ENCODE data around the gene ANKRD55.

Gene ANKRD55

DNA sequence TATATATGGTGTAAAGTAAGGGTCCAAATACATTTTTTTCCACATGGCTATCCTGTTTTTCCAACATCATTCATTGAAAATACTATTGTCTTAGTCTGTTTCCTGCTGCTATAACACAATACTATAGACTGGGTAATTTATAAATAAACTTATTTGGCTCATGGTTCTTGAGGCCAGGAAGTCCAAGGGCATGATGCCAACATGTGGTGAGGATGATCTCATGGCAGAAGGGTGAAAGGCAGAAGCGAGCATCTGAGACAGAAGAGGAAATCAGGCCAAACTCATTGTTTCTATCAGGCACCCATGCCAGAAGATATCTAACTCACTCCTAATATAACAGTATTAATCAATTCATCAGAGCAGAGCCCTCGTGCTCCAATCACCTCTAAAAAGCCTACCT lies 42.6 kb downstream of the ANKRD55 start:
- TF ChIP-seq, protein P1, sequence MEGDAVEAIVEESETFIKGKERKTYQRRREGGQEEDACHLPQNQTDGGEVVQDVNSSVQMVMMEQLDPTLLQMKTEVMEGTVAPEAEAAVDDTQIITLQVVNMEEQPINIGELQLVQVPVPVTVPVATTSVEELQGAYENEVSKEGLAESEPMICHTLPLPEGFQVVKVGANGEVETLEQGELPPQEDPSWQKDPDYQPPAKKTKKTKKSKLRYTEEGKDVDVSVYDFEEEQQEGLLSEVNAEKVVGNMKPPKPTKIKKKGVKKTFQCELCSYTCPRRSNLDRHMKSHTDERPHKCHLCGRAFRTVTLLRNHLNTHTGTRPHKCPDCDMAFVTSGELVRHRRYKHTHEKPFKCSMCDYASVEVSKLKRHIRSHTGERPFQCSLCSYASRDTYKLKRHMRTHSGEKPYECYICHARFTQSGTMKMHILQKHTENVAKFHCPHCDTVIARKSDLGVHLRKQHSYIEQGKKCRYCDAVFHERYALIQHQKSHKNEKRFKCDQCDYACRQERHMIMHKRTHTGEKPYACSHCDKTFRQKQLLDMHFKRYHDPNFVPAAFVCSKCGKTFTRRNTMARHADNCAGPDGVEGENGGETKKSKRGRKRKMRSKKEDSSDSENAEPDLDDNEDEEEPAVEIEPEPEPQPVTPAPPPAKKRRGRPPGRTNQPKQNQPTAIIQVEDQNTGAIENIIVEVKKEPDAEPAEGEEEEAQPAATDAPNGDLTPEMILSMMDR (conservative IDR thresholded peaks at IDR 0.05; ENCODE audit: low read depth, low read length) = no peak
- no peak for DNase-seq (ENCODE audit: low read depth)
- H3K4me3 ChIP-seq (ENCODE audit: low read length) = no peak overlapping the region

DNA sequence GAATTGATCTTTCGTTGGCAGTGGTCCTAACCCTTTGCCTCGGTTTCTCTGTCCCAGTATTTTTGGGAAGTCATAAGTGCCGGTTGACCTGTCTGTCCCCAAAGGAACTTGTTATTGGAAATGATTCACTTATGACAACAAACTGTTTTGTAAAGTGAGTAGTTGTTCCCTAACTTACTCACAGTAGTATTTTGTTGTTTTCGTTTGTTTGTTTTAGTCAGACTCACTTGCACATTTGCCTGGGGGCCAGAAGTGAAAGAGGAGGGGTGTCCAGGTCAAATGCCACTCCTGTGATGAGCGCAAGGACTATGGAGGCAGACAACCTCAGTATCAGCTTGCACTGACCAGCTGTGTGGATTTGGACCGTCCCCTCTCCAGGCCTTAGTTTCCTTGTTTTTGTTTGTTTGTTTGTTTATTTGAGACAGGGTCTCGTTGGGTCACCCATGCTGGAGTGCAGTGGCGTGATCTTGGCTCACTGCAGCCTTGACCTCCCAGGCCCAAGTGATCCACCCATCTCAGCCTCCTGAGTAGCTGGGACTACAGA lies 47.3 kb downstream of the ANKRD55 start:
- no peak for DNase-seq (ENCODE audit: low read depth)
- TF ChIP-seq, protein P1 (conservative IDR thresholded peaks at IDR 0.05; ENCODE audit: low read depth, low read length) = no peak
- H3K4me3 ChIP-seq (ENCODE audit: low read length) = no peak overlapping the region

DNA sequence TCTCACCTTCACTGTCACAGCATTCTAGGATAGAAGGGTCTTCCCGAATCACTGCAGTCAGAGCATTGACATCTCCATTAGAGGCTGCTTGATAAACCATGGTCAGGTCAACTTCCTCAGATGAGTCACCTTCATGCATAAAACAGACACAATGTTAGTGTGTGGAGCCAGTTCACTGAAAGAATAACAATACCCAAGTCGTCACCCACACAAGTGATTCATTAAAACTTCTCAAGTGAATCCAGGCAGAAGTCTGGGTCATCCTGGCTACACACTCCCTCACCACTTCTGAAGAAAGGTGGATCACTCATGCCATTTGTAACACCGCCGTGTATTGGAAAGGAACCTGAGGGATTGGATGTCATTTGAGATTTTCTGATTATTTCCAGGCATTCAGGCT lies 49.6 kb downstream of the ANKRD55 start:
- H3K4me3 ChIP-seq (ENCODE audit: low read length) = no peak overlapping the region
- TF ChIP-seq, protein P1 (conservative IDR thresholded peaks at IDR 0.05; ENCODE audit: low read depth, low read length) = no peak
- peak; percentile 31 for DNase-seq (ENCODE audit: low read depth)

DNA sequence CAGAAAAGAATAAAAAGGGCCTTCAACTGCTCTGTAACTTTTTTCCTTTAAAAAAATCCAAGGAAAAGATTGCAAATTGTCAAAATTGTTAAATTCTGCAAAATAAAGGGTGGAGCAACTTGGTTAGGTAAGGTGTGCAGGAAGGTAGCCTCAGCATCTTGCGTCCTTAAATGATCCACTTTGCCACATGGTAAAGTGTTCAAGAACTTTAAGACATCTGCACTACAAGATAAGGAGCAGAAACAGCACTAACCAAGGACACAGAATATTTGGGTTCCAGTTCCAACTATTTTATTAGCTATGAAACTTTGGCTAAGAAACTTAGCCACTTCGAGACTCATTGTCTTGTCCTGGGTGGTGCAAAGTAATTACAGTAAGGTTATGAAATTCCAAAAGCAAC lies 53.7 kb downstream of the ANKRD55 start:
- H3K4me3 ChIP-seq (ENCODE audit: low read length) = no peak overlapping the region
- TF ChIP-seq, protein P1 (conservative IDR thresholded peaks at IDR 0.05; ENCODE audit: low read depth, low read length) = no peak
- no peak for DNase-seq (ENCODE audit: low read depth)

DNA sequence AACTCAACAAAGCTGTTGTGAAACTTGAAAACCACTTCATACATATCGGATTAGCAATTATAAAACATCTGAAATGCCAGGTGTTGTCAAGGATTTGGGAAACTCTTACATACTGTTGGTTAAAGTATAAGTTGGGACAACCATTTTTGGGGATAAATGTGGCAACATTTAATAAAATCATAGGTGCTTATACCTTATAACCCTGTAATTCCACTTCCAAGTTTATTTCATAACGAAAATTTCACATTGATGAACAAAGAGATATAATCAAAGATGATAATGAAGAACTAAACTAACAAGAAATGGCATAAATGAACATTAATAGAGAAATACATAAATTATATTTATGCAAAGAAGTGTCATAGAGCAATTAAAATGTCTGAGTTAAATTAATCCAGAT lies 54.3 kb downstream of the ANKRD55 start:
- H3K4me3 ChIP-seq (ENCODE audit: low read length) = no peak overlapping the region
- no peak for DNase-seq (ENCODE audit: low read depth)
- TF ChIP-seq, protein P1 (conservative IDR thresholded peaks at IDR 0.05; ENCODE audit: low read depth, low read length) = no peak

DNA sequence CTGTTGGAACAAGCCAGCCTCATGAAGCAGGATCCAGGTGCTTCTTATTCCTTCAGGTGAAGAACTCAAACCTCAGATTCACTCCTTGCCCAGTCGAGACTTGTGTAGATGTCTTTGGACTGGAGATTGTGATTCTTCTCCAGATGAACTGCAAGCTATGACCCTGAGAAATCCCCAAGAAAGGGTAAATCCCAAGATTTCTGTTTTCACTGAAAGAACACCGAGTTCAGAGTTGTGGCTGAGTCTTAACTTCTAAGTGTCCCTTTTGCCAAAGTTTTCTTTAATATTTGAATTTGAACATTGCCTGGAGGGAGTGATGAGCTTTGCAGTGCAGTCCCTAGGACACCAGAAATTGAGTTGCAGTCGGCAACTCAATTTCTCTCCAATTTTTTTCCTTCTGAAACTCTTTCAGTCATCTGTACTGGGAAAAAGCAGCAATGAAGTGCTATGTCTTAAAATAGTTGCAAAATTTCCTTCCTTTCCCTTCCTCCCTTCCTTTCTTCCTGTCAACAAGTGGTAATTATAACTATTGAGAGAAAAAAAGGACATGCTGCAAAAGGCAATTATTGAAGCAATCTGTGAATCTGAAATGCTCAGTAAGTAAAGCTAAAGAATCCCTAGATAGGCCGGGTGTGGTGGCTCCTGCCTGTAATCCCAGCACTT lies 56.1 kb downstream of the ANKRD55 start:
- TF ChIP-seq, protein P1 (conservative IDR thresholded peaks at IDR 0.05; ENCODE audit: low read depth, low read length) = no peak
- DNase-seq (ENCODE audit: low read depth) = no peak

DNA sequence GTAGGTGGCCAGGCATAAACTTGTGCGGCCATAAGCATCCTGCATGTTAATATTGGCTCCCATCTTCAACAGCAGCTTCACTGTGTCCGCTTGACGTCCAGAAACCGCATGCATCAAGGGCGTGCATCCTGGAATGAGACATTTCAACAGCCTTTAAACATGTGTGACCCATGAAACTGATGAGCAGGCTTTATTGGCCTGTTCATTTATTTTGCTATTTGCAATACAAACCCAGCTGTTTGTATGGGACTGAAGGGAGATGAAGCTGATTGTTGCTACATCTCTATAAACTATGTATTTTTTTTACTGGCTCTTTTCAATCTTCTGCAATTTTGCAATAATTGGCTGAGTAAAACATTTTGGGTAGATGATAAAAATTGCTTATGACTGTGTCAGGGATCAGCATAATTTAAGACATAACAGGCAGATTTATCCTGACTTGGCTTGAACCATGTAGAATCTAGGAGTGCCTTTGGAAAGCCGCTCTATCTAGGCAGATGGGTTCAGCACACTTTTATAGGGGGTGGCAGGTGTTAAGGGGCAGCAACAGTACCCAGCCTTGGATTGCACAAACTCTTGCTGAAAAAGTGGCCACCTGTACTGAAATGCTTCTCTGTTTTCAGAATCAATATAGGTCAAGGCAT lies 56.9 kb downstream of the ANKRD55 start:
- H3K4me3 ChIP-seq (ENCODE audit: low read length) = no peak overlapping the region
- no peak for DNase-seq (ENCODE audit: low read depth)

More for the DNA sequence above, 56.1 kb downstream of the ANKRD55 start:
- H3K4me3 ChIP-seq (ENCODE audit: low read length) = no peak overlapping the region

More for the DNA sequence above, 56.9 kb downstream of the ANKRD55 start:
- TF ChIP-seq, protein P1 (conservative IDR thresholded peaks at IDR 0.05; ENCODE audit: low read depth, low read length) = no peak
